Keratinocyte (primary cell): ENCODE measurements around the gene SNN. TPM values are rescaled to one million over a fixed set of nuclear protein-coding genes. Genes with fewer than 3 reads are reported as not detected.
A peak's percentile ranks its signal among the peaks of the same experiment; 100 is the strongest.

Source experiments
- DNase-seq: peaks from one replicate; pipeline ENCODE4 v3.0.0-alpha.2; 2011; ENCODE audit warnings: low read depth, missing footprints, low spot score
- FAIRE-seq: peaks from 2 replicates; lab custom pipeline; 2011; peaks lifted over from hg19 to GRCh38; lab: Jason Lieb, UNC
- H2AFZ ChIP-seq: 2 replicates; pipeline ENCODE4 v1.6.0; 2012; ENCODE audit warnings: low read length, control low read depth, inconsistent platforms; ENCODE audit not compliant: control insufficient read depth
- H3K27ac ChIP-seq: 2 replicates; pipeline ENCODE4 v1.5.1; 2011; ENCODE audit warnings: low read length; ENCODE audit not compliant: control insufficient read depth, insufficient read depth
- H3K27me3 ChIP-seq: 3 replicates; pipeline ENCODE4 v1.6.0; 2011; ENCODE audit warnings: low read length; ENCODE audit not compliant: control insufficient read depth, insufficient read depth; ENCODE audit errors: extremely low read depth
- H3K36me3 ChIP-seq, 2 experiments: 2 replicates in 1 of 2; 3 replicates in 1 of 2; pipeline ENCODE4 v1.5.1; 2011; ENCODE audit warnings: low read length in 2 of 2, mild to moderate bottlenecking in 1 of 2; ENCODE audit not compliant: control insufficient read depth in 2 of 2, insufficient read depth in 2 of 2; ENCODE audit errors: extremely low read depth in 1 of 2
- H3K4me1 ChIP-seq: 3 replicates; pipeline ENCODE4 v1.5.1; 2011; ENCODE audit warnings: low read length; ENCODE audit not compliant: control insufficient read depth, insufficient read depth; ENCODE audit errors: extremely low read depth
- H3K4me2 ChIP-seq: 3 replicates; pipeline ENCODE4 v1.6.0; 2011; ENCODE audit warnings: low read depth, low read length; ENCODE audit not compliant: control insufficient read depth, insufficient read depth; ENCODE audit errors: extremely low read depth
- H3K4me3 ChIP-seq, 3 experiments: fragments of 200-600 bp in 1 of 3; sonication (generic) in 1 of 3; 2 replicates in 2 of 3; 3 replicates in 1 of 3; pipeline ENCODE4 v1.5.1; 2011 to 2016; ENCODE audit warnings: low read length in 3 of 3, mild to moderate bottlenecking in 3 of 3, control low read depth in 2 of 3, inconsistent platforms in 1 of 3, low read depth in 1 of 3, mixed read lengths in 1 of 3, mixed run types in 1 of 3, moderate library complexity in 1 of 3; ENCODE audit not compliant: control insufficient read depth in 2 of 3, insufficient read depth in 2 of 3; ENCODE audit errors: extremely low read depth in 1 of 3
- H3K79me2 ChIP-seq: 2 replicates; pipeline ENCODE4 v1.6.0; 2012; ENCODE audit warnings: low read length; ENCODE audit not compliant: control insufficient read depth, insufficient read depth
- H3K9ac ChIP-seq: 3 replicates; pipeline ENCODE4 v1.6.0; 2011; ENCODE audit warnings: low read length; ENCODE audit not compliant: control insufficient read depth, insufficient read depth; ENCODE audit errors: extremely low read depth
- H3K9me1 ChIP-seq: 3 replicates; pipeline ENCODE4 v1.6.0; 2011; ENCODE audit warnings: low read length; ENCODE audit not compliant: control insufficient read depth, insufficient read depth; ENCODE audit errors: extremely low read depth
- H3K9me3 ChIP-seq: 2 replicates; pipeline ENCODE4 v1.5.1; 2012; ENCODE audit warnings: low read depth, low read length; ENCODE audit not compliant: control insufficient read depth
- H4K20me1 ChIP-seq: 3 replicates; pipeline ENCODE4 v1.6.0; 2011; ENCODE audit warnings: low read length; ENCODE audit not compliant: control insufficient read depth, insufficient read depth; ENCODE audit errors: extremely low read depth
- CTCF ChIP-seq, 3 experiments: IDR thresholded peaks in 1 of 3; conservative IDR thresholded peaks in 1 of 3; optimal IDR thresholded peaks in 1 of 3; 2 replicates in 2 of 3; 3 replicates in 1 of 3; pipeline versions ENCODE3 to v1.5.1; 2011; ENCODE audit warnings: low read length in 3 of 3, mild to moderate bottlenecking in 3 of 3, moderate library complexity in 2 of 3, control low read depth in 1 of 3, inconsistent platforms in 1 of 3; ENCODE audit not compliant: insufficient read depth in 2 of 3; ENCODE audit errors: extremely low read depth in 1 of 3
- EZH2 ChIP-seq: IDR thresholded peaks from one replicate; pipeline ENCODE4 v1.6.1; 2012; ENCODE audit warnings: inconsistent platforms, mild to moderate bottlenecking, low read length, moderate library complexity
- dilution Hi-C: fragments of 300-500 bp; cut with MboI; formaldehyde crosslinking; loops from one replicate; pipeline ENCODE4 v1.7.0; 2020; ENCODE audit warnings: low sequenced_read_pairs; ENCODE audit not compliant: extremely low pct_ligation_motif_present
- polyA plus RNA-seq, 5 experiments: library from polyadenylated mRNA; depleted of rRNA in 3 of 5; stranded (reverse) in 3 of 5; stranded (forward) in 1 of 5; unstranded in 1 of 5; fragments of >200 nt; gene quantifications; 1 replicate in 1 of 5; 2 replicates in 3 of 5; 3 replicates in 1 of 5; pipeline versions ENCODE4 v1.2.1 to v1.2.3, GENCODE V29; 2011 to 2012; ENCODE audit warnings: missing spikeins in 2 of 5, low read depth in 1 of 5, low replicate concordance in 1 of 5

SNN gene
- polyA plus RNA-seq, 1 donor (not counting 4 experiments of a cell fraction or from before 2014, with no cell fraction given): 15.9 TPM

- dilution Hi-C loops: no loop called here
- Histone ChIP-seq H4K20me1 (no peaks in the 10 kb centered on the region), H3K27ac (peak overlapping the region; percentile 64), H3K9me1 (no peaks in the 10 kb centered on the region), H2AFZ (peak overlapping the region; percentile 83), H3K36me3 (no peaks in the 10 kb centered on the region), H3K4me1 (peaks cover 23% of the 10 kb centered on the region), H3K4me3 (peak overlapping the region in 2 of 3 experiments; percentile 38 to 65), H3K79me2 (no peaks in the 10 kb centered on the region), H3K9me3 (no peaks in the 10 kb centered on the region), H3K4me2 (peak overlapping the region; percentile 83), H3K9ac (peak overlapping the region; percentile 59), H3K27me3 (no peaks in the 10 kb centered on the region)
- FAIRE-seq (peak; percentile 90), DNase-seq (peak; percentile 76)
- TF ChIP-seq EZH2: no peak
- TF ChIP-seq CTCF (optimal IDR thresholded peaks at IDR 0.05 in 1 of 3, IDR thresholded peaks at IDR 0.05 in 1 of 3, conservative IDR thresholded peaks at IDR 0.05 in 1 of 3; ENCODE audit: extremely low read depth in 1 of 3, insufficient read depth in 2 of 3, low read length in 3 of 3): no peak
Observed at GRCh38 chr16:11636172-11636721, 32.0 kb upstream of the SNN start.

GRCh38 chr16:11637320-11637719, 30.9 kb upstream of the SNN start:
- Histone ChIP-seq H4K20me1 (no peaks in the 10 kb centered on the region), H3K27me3 (no peaks in the 10 kb centered on the region), H3K27ac (no peak overlapping the region), H2AFZ (no peak overlapping the region), H3K9ac (no peak overlapping the region), H3K4me3 (no peak overlapping the region), H3K9me3 (no peaks in the 10 kb centered on the region), H3K4me1 (peaks cover 23% of the 10 kb centered on the region), H3K9me1 (no peaks in the 10 kb centered on the region), H3K36me3 (no peaks in the 10 kb centered on the region), H3K79me2 (no peaks in the 10 kb centered on the region), H3K4me2 (no peak overlapping the region)
- TF ChIP-seq EZH2: no peak
- no peak for TF ChIP-seq CTCF (optimal IDR thresholded peaks at IDR 0.05 in 1 of 3, IDR thresholded peaks at IDR 0.05 in 1 of 3, conservative IDR thresholded peaks at IDR 0.05 in 1 of 3; ENCODE audit: extremely low read depth in 1 of 3, insufficient read depth in 2 of 3, low read length in 3 of 3)
- DNase-seq (no peak), FAIRE-seq (no peak)
- dilution Hi-C loops: no loop called here
